ENCODE results near the gene GARNL3.

- no peak for TF ChIP-seq CTCF (IDR thresholded peaks at IDR 0.05)
- TF ChIP-seq POLR2AphosphoS5 (IDR thresholded peaks at IDR 0.05), result no peak
- TF ChIP-seq POLR2A (IDR thresholded peaks at IDR 0.05), result no peak
Observed at GRCh38 chr9:127308652-127309434, 44.3 kb downstream of the GARNL3 start.
